ENCODE measurements around the gene COX10.
"Not testable (repeated sequence)": the region's sequence is repeated elsewhere in the genome, so short reads cannot be mapped to it uniquely, and the experiment has no call there.

Gene COX10

GRCh38 chr17:14069251-14070021, at the start of gene COX10:
Gene COX10 (plus strand): TSS chr17:14069504. CDS start chr17:14069606, 102 bp downstream.
- Mint-ChIP-seq H3K27ac (peak within 1 kb of the TSS; percentile 99), H3K4me3 (peak within 1 kb of the TSS; percentile 99), H3K9me3 (peaks cover 25% of the 10 kb centered on the region), H3K4me1 (peaks cover 28% of the 10 kb centered on the region), H3K27me3 (ENCODE audit: low read depth, poor library complexity) (no peaks in the 10 kb centered on the region), H3K36me3 (ENCODE audit: low read depth) (peaks cover 36% of the 10 kb centered on the region)
- TF ChIP-seq CTCF (IDR thresholded peaks at IDR 0.05), result no peak
- peak; percentile 91 for DNase-seq

DNA sequence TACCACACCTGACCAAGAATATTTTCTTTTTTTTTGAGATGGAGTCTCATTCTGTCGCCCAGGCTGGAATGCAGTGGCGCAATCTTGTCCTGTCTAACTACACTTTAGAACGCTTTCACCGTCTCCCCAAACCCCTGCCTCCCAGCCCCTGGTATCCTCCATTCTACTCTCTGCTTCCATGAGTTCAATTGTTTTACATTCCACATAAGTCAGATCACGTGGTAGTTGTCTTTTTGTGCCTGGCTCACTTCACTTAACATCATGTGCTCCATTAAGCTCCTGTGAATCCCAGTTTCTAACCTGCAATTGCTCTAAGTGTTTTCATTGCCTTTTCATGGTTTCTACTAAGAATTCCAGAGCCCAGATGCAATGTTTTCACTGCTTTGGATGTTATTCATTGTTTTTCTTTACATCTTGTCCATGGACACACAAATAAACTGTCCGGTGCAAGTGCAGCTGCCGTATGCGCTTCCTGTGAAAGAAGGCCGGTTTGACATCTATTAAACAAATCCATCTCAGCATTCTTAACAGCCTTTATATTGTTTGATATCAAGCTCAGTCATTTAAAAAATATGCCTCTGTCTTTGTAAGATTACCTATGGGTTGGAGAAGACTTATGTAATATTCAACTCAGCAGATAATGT, 47.5 kb upstream of the COX10 start:
- H3K36me3 Mint-ChIP-seq (ENCODE audit: low read depth), result peaks cover 16% of the 10 kb centered on the region
- DNase-seq; H3K27me3 Mint-ChIP-seq (ENCODE audit: low read depth, poor library complexity); H3K4me3 Mint-ChIP-seq; H3K4me1 Mint-ChIP-seq; H3K9me3 Mint-ChIP-seq; H3K27ac Mint-ChIP-seq: not testable (repeated sequence)

- not testable (repeated sequence) for H3K27ac Mint-ChIP-seq; H3K27me3 Mint-ChIP-seq (ENCODE audit: low read depth, poor library complexity); H3K4me3 Mint-ChIP-seq; H3K4me1 Mint-ChIP-seq; DNase-seq
- Mint-ChIP-seq H3K9me3 (peaks cover 12% of the 10 kb centered on the region), H3K36me3 (ENCODE audit: low read depth) (peaks cover 48% of the 10 kb centered on the region)
Measured at GRCh38 chr17:14029755-14030154, 39.5 kb upstream of the COX10 start.

DNA sequence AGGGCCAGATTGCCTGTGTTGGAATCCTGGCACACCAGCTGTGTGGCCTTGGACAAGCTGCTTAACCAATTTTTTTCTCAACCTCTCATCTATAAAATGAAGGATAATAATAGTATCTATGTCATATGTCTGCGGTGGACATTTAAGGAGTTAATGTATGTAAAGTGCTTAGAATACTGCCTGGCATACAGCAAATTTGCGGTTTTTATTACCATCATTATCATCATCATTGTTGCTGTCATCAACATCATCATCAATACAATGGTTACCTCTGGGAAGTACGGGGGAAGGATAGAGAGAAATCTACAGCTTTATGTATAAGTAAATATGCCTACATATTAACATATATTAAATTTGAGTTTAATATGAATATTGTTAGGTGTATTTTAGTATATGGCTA, 37.1 kb upstream of the COX10 start:
- no peak for TF ChIP-seq CTCF (IDR thresholded peaks at IDR 0.05)
- Mint-ChIP-seq H3K36me3 (ENCODE audit: low read depth) (peaks cover 67% of the 10 kb centered on the region), H3K27ac (no peak overlapping the region), H3K9me3 (peaks cover 16% of the 10 kb centered on the region), H3K27me3 (ENCODE audit: low read depth, poor library complexity) (peaks cover 3% of the 10 kb centered on the region), H3K4me3 (no peak overlapping the region), H3K4me1 (no peaks in the 10 kb centered on the region)
- no peak for DNase-seq

- Mint-ChIP-seq H3K36me3 (ENCODE audit: low read depth) (peaks cover 68% of the 10 kb centered on the region), H3K27me3 (ENCODE audit: low read depth, poor library complexity) (peaks cover 3% of the 10 kb centered on the region), H3K27ac (no peak overlapping the region), H3K9me3 (peaks cover 16% of the 10 kb centered on the region), H3K4me1 (no peaks in the 10 kb centered on the region), H3K4me3 (no peak overlapping the region)
- no peak for DNase-seq
- TF ChIP-seq CTCF (IDR thresholded peaks at IDR 0.05), result no peak
Measured at GRCh38 chr17:14033166-14033565, 36.1 kb upstream of the COX10 start.

DNA sequence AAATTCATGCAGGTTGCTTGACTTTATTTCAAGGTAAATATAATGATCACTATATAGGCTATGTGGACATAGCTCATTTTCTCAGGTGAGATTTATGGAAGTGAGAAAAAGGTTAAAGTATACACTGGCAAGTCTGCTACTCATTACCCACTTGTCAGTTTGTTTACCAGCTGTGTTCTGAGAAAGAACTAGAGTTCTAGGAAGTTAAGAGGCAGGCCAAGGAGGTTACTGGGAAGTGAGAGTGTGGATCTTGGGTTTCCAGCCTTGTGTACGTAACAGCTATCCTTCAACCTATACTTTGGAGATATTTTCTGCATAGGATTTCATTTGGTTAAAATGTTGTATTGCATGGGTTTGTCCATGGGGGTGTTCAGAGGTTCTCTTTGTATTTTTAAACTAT, 31.9 kb upstream of the COX10 start:
- Mint-ChIP-seq H3K4me3 (no peak overlapping the region), H3K9me3 (peaks cover 4% of the 10 kb centered on the region), H3K4me1 (peaks cover 5% of the 10 kb centered on the region), H3K27me3 (ENCODE audit: low read depth, poor library complexity) (peaks cover 3% of the 10 kb centered on the region), H3K36me3 (ENCODE audit: low read depth) (peaks cover 62% of the 10 kb centered on the region), H3K27ac (no peak overlapping the region)
- DNase-seq, result no peak
- no peak for TF ChIP-seq CTCF (IDR thresholded peaks at IDR 0.05)

GRCh38 chr17:14038206-14038605, 31.1 kb upstream of the COX10 start:
- no peak for TF ChIP-seq CTCF (IDR thresholded peaks at IDR 0.05)
- H3K4me1 Mint-ChIP-seq, result peaks cover 5% of the 10 kb centered on the region
- no peak for DNase-seq
- peak overlapping the region; percentile 11 for H3K27ac Mint-ChIP-seq
- H3K4me3 Mint-ChIP-seq, result no peak overlapping the region
- H3K27me3 Mint-ChIP-seq (ENCODE audit: low read depth, poor library complexity), result peaks cover 3% of the 10 kb centered on the region
- H3K36me3 Mint-ChIP-seq (ENCODE audit: low read depth), result peaks cover 56% of the 10 kb centered on the region
- peaks cover 4% of the 10 kb centered on the region for H3K9me3 Mint-ChIP-seq

Data from nephron progenitor cell (in vitro differentiated cells).